ENCODE measurements around the gene VPS35L. TPM values are rescaled to one million over a fixed set of nuclear protein-coding genes. Genes with fewer than 3 reads are reported as not detected.

VPS35L gene
- total RNA-seq, 1 experiment from 2014 or later = 51.1 TPM

GRCh38 chr16:19708296-19709205 lies 153.0 kb downstream of the VPS35L start:
- H3K4me3 ChIP-seq (ENCODE audit: low read depth, low read length, poor library complexity, severe bottlenecking) = no peak overlapping the region
- no peak overlapping the region for H3K27ac ChIP-seq (ENCODE audit: low read depth, low read length, poor library complexity, severe bottlenecking)
- DNase-seq (ENCODE audit: low spot score) = no peak
- H3K27me3 ChIP-seq (replicated peaks; ENCODE audit: insufficient read depth, low read depth, low read length, poor library complexity) = no peaks in the 10 kb centered on the region
- TF ChIP-seq CTCF (conservative IDR thresholded peaks at IDR 0.05; ENCODE audit: low read depth, low read length) = no peak
- TF ChIP-seq EZH2 (IDR thresholded peaks at IDR 0.05; ENCODE audit: borderline replicate concordance, low read depth, low read length, poor library complexity, severe bottlenecking) = no peak
- intact Hi-C loops (cut with micrococcal nuclease; ENCODE audit: unreplicated experiment) = no loop called here
- peaks cover 63% of the 10 kb centered on the region for H3K36me3 ChIP-seq (ENCODE audit: insufficient read depth, low read length, poor library complexity, severe bottlenecking)
- ChIA-PET POLR2A (ENCODE audit: low non-redundant PET) (no interaction called here), CTCF (no interaction called here)
- H3K4me1 ChIP-seq (ENCODE audit: insufficient read depth, low read length, poor library complexity, severe bottlenecking) = no peaks in the 10 kb centered on the region
- no TSS peak for BruUV-seq (replicated peaks)
- no peaks in the 10 kb centered on the region for H3K9me3 ChIP-seq (ENCODE audit: low read depth, low read length, poor library complexity, severe bottlenecking)

- intact Hi-C loops (cut with micrococcal nuclease; ENCODE audit: unreplicated experiment) = no loop called here
- H3K36me3 ChIP-seq (ENCODE audit: insufficient read depth, low read length, poor library complexity, severe bottlenecking) = peaks cover 65% of the 10 kb centered on the region
- no peaks in the 10 kb centered on the region for H3K27me3 ChIP-seq (replicated peaks; ENCODE audit: insufficient read depth, low read depth, low read length, poor library complexity)
- no peaks in the 10 kb centered on the region for H3K9me3 ChIP-seq (ENCODE audit: low read depth, low read length, poor library complexity, severe bottlenecking)
- ChIA-PET CTCF (no interaction called here), POLR2A (ENCODE audit: low non-redundant PET) (no interaction called here)
- no TSS peak for BruUV-seq (replicated peaks)
- no peak for DNase-seq (ENCODE audit: low spot score)
- no peak overlapping the region for H3K4me3 ChIP-seq (ENCODE audit: low read depth, low read length, poor library complexity, severe bottlenecking)
- TF ChIP-seq EZH2 (IDR thresholded peaks at IDR 0.05; ENCODE audit: borderline replicate concordance, low read depth, low read length, poor library complexity, severe bottlenecking) = no peak
- no peak for TF ChIP-seq CTCF (conservative IDR thresholded peaks at IDR 0.05; ENCODE audit: low read depth, low read length)
- H3K4me1 ChIP-seq (ENCODE audit: insufficient read depth, low read length, poor library complexity, severe bottlenecking) = no peaks in the 10 kb centered on the region
- no peak overlapping the region for H3K27ac ChIP-seq (ENCODE audit: low read depth, low read length, poor library complexity, severe bottlenecking)
Observed at GRCh38 chr16:19709381-19710136, 154.1 kb downstream of the VPS35L start.

GRCh38 chr16:19710191-19710908 lies 154.8 kb downstream of the VPS35L start:
- CTCF ChIA-PET = no interaction called here
- POLR2A ChIA-PET (ENCODE audit: low non-redundant PET) = interaction anchor here (0.6 kb wide), 1 partner anchor 566 kb away, joined by 4 read pairs; no protein-coding TSS in a partner anchor

More at GRCh38 chr16:19710191-19710908, 154.8 kb downstream of the VPS35L start:
- no peaks in the 10 kb centered on the region for H3K27me3 ChIP-seq (replicated peaks; ENCODE audit: insufficient read depth, low read depth, low read length, poor library complexity)
- intact Hi-C loops (cut with micrococcal nuclease; ENCODE audit: unreplicated experiment) = no loop called here
- DNase-seq (ENCODE audit: low spot score) = no peak
- no peak overlapping the region for H3K27ac ChIP-seq (ENCODE audit: low read depth, low read length, poor library complexity, severe bottlenecking)
- H3K4me1 ChIP-seq (ENCODE audit: insufficient read depth, low read length, poor library complexity, severe bottlenecking) = no peaks in the 10 kb centered on the region
- H3K9me3 ChIP-seq (ENCODE audit: low read depth, low read length, poor library complexity, severe bottlenecking) = no peaks in the 10 kb centered on the region
- TF ChIP-seq CTCF (conservative IDR thresholded peaks at IDR 0.05; ENCODE audit: low read depth, low read length) (no peak), EZH2 (IDR thresholded peaks at IDR 0.05; ENCODE audit: borderline replicate concordance, low read depth, low read length, poor library complexity, severe bottlenecking) (no peak)
- BruUV-seq (replicated peaks) = no TSS peak
- H3K4me3 ChIP-seq (ENCODE audit: low read depth, low read length, poor library complexity, severe bottlenecking) = no peak overlapping the region
- H3K36me3 ChIP-seq (ENCODE audit: insufficient read depth, low read length, poor library complexity, severe bottlenecking) = peaks cover 59% of the 10 kb centered on the region

All from A673 (cell line).